ENCODE results near the gene VAC14. TPM values are rescaled to one million over a fixed set of nuclear protein-coding genes. Genes with fewer than 3 reads are reported as not detected.

The VAC14 gene
- total RNA-seq, 1 donor from 2014 or later: 17.9 TPM

GRCh38 chr16:70663524-70664324, 137.2 kb downstream of the VAC14 start:
- DNase-seq (ENCODE audit: low read depth in 2 of 2): no peak

- no peak for DNase-seq (ENCODE audit: low read depth in 2 of 2)
Measured at GRCh38 chr16:70662991-70663523, 137.9 kb downstream of the VAC14 start.

- DNase-seq (ENCODE audit: low read depth in 2 of 2): no peak
Measured at GRCh38 chr16:70661918-70662641, 138.9 kb downstream of the VAC14 start.

GRCh38 chr16:70661534-70661917, 139.4 kb downstream of the VAC14 start:
- no peak for DNase-seq (ENCODE audit: low read depth in 2 of 2)

- no peak for DNase-seq (ENCODE audit: low read depth in 2 of 2)
Measured at GRCh38 chr16:70660672-70661350, 140.1 kb downstream of the VAC14 start.

- DNase-seq (ENCODE audit: low read depth in 2 of 2): no peak
Measured at GRCh38 chr16:70659953-70660671, 140.8 kb downstream of the VAC14 start.

GRCh38 chr16:70659546-70659945, 141.4 kb downstream of the VAC14 start:
- no peak for DNase-seq (ENCODE audit: low read depth in 2 of 2)

GRCh38 chr16:70658921-70659320, 142.0 kb downstream of the VAC14 start:
- DNase-seq (ENCODE audit: low read depth in 2 of 2): no peak

- DNase-seq (ENCODE audit: low read depth in 2 of 2): no peak
Measured at GRCh38 chr16:70657956-70658355, 143.0 kb downstream of the VAC14 start.

GRCh38 chr16:70656712-70657263, 144.2 kb downstream of the VAC14 start:
- no peak for DNase-seq (ENCODE audit: low read depth in 2 of 2)

- no peak for DNase-seq (ENCODE audit: low read depth in 2 of 2)
Measured at GRCh38 chr16:70656065-70656711, 144.8 kb downstream of the VAC14 start.

- DNase-seq (ENCODE audit: low read depth in 2 of 2): peak; percentile 85 to 87
Measured at GRCh38 chr16:70653809-70654771, 146.9 kb downstream of the VAC14 start.

GRCh38 chr16:70653406-70653805, 147.6 kb downstream of the VAC14 start:
- no peak for DNase-seq (ENCODE audit: low read depth in 2 of 2)

GRCh38 chr16:70652322-70652721, 148.6 kb downstream of the VAC14 start:
- DNase-seq (ENCODE audit: low read depth in 2 of 2): peak in 1 of 2 donors; percentile 24

GRCh38 chr16:70651524-70651923, 149.4 kb downstream of the VAC14 start:
- no peak for DNase-seq (ENCODE audit: low read depth in 2 of 2)

GRCh38 chr16:70650216-70650615, 150.7 kb downstream of the VAC14 start:
- no peak for DNase-seq (ENCODE audit: low read depth in 2 of 2)

- DNase-seq (ENCODE audit: low read depth in 2 of 2): no peak
Measured at GRCh38 chr16:70649300-70649699, 151.7 kb downstream of the VAC14 start.

- no peak for DNase-seq (ENCODE audit: low read depth in 2 of 2)
Measured at GRCh38 chr16:70648606-70649005, 152.4 kb downstream of the VAC14 start.
